Measurements from ENCODE around the gene GCDH.

Gene GCDH

DNA sequence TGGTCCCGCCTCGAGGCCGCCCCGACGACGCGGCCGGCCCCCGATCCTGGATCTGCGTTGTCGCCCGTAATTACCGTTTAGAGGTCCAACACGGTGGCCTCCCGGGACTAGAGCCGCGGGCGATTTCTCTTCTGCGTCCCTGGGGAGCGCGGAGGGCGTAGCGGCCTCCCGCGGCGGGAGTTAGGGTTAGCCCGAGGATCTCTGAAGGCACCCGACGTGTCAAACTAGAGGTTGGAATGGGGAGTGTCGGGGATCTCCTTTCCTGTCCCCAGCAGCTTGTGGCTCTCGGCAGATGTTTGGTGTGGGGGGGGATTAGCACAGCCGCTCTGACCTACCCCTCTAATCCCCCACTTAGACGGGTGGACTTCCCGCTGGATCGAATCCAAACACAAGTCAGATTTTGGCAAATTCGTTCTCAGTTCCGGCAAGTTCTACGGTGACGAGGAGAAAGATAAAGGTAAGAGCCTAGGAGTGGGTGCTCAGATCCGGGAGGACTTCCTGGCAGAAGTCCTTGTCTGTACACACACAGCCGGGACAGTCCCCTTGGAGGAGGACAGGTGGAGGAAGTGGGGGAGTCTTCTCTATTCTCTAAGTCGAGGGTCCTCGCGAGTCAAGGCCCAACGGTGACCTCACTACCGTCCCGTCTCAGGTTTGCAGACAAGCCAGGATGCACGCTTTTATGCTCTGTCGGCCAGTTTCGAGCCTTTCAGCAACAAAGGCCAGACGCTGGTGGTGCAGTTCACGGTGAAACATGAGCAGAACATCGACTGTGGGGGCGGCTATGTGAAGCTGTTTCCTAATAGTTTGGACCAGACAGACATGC, 48.0 kb downstream of the GCDH start:
- DNase-seq: peak; percentile 53
- Histone ChIP-seq H3K79me1 (ENCODE audit: low read length) (peaks cover 17% of the 10 kb centered on the region), H3K36me3 (ENCODE audit: control insufficient read depth, insufficient read depth, low read length) (peaks cover 18% of the 10 kb centered on the region), H3K23ac (ENCODE audit: low read length) (peak overlapping the region; percentile 91), H3K27me3 (ENCODE audit: insufficient read depth, low read length, poor library complexity) (no peaks in the 10 kb centered on the region), H3K4ac (ENCODE audit: low read depth, low read length) (peak overlapping the region; percentile 70), H3K18ac (ENCODE audit: low read length) (peak overlapping the region; percentile 70), H4K8ac (ENCODE audit: low read depth, low read length) (no peak overlapping the region), H3K4me3 (ENCODE audit: low read length) (peak overlapping the region; percentile 99), H2BK120ac (ENCODE audit: low read depth, low read length) (no peak overlapping the region), H3K9ac (ENCODE audit: low read length) (peak overlapping the region; percentile 98), H3K4me1 (ENCODE audit: control insufficient read depth, low read depth, low read length) (peaks cover 2% of the 10 kb centered on the region), H2AK5ac (ENCODE audit: low read length) (peak overlapping the region; percentile 98), H3K27ac (ENCODE audit: low read depth, low read length) (peak overlapping the region; percentile 37), H2BK15ac (replicated peaks; ENCODE audit: low read depth) (no peak overlapping the region), H3K79me2 (ENCODE audit: control insufficient read depth, insufficient read depth, low read length) (peaks cover 26% of the 10 kb centered on the region), H3K56ac (ENCODE audit: low read length) (peak overlapping the region; percentile 100), H3K4me2 (ENCODE audit: low read length) (peak overlapping the region; percentile 41), H4K5ac (ENCODE audit: low read length) (no peak overlapping the region), H2BK5ac (ENCODE audit: low read length) (no peak overlapping the region)
- no CpG with 5 or more reads among the region's 54 CpGs for WGBS (ENCODE audit: extremely low coverage, insufficient coverage, low lambda C conversion rate)

DNA sequence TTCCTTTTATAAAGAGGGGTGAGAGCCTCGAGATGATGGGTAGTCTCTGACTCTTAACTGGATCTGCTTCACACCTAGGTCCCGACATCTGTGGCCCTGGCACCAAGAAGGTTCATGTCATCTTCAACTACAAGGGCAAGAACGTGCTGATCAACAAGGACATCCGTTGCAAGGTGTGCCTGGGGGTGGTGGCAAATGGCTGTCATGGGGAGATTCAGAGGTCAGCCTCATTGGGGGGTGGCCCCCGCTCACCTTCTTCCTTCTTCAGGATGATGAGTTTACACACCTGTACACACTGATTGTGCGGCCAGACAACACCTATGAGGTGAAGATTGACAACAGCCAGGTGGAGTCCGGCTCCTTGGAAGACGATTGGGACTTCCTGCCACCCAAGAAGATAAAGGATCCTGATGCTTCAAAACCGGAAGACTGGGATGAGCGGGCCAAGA, 49.0 kb downstream of the GCDH start:
- Histone ChIP-seq H3K79me1 (ENCODE audit: low read length) (peaks cover 17% of the 10 kb centered on the region), H2BK5ac (ENCODE audit: low read length) (no peak overlapping the region), H3K79me2 (ENCODE audit: control insufficient read depth, insufficient read depth, low read length) (peaks cover 26% of the 10 kb centered on the region), H3K27ac (ENCODE audit: low read depth, low read length) (peak overlapping the region; percentile 4), H3K4me1 (ENCODE audit: control insufficient read depth, low read depth, low read length) (peaks cover 2% of the 10 kb centered on the region), H2BK120ac (ENCODE audit: low read depth, low read length) (no peak overlapping the region), H3K4me3 (ENCODE audit: low read length) (peak overlapping the region; percentile 99), H3K18ac (ENCODE audit: low read length) (no peak overlapping the region), H2AK5ac (ENCODE audit: low read length) (no peak overlapping the region), H3K4me2 (ENCODE audit: low read length) (peak overlapping the region; percentile 41), H2BK15ac (replicated peaks; ENCODE audit: low read depth) (no peak overlapping the region), H4K5ac (ENCODE audit: low read length) (no peak overlapping the region), H4K8ac (ENCODE audit: low read depth, low read length) (no peak overlapping the region), H3K9ac (ENCODE audit: low read length) (peak overlapping the region; percentile 98), H3K23ac (ENCODE audit: low read length) (no peak overlapping the region), H3K36me3 (ENCODE audit: control insufficient read depth, insufficient read depth, low read length) (peaks cover 19% of the 10 kb centered on the region), H3K27me3 (ENCODE audit: insufficient read depth, low read length, poor library complexity) (no peaks in the 10 kb centered on the region), H3K4ac (ENCODE audit: low read depth, low read length) (no peak overlapping the region), H3K56ac (ENCODE audit: low read length) (peak overlapping the region; percentile 51)
- DNase-seq: no peak
- no CpG with 5 or more reads among the region's 10 CpGs for WGBS (ENCODE audit: extremely low coverage, insufficient coverage, low lambda C conversion rate)

DNA sequence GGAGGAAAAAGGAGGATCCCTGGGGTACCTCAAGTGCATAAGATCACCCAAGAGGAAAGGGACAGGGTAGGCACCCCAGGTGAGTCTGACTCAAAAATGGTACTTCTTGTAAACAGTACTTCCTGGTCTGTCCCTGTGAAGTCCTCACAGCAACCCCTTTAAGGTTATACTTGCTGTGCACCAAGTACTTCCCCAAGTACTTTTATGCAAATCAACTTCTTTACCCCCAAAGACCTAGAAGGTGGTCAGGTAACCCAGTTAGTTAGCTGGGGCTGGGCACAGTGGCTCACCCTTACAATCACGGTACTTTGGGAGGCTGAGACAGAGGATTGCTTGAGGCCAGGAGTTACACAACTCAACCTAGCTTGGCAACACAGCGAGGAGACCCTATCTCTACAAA, 49.9 kb downstream of the GCDH start:
- Histone ChIP-seq H3K4me3 (ENCODE audit: low read length) (no peak overlapping the region), H3K4ac (ENCODE audit: low read depth, low read length) (no peak overlapping the region), H4K5ac (ENCODE audit: low read length) (no peak overlapping the region), H2AK5ac (ENCODE audit: low read length) (no peak overlapping the region), H2BK5ac (ENCODE audit: low read length) (no peak overlapping the region), H3K18ac (ENCODE audit: low read length) (no peak overlapping the region), H3K27ac (ENCODE audit: low read depth, low read length) (no peak overlapping the region), H3K4me2 (ENCODE audit: low read length) (no peak overlapping the region), H3K4me1 (ENCODE audit: control insufficient read depth, low read depth, low read length) (peaks cover 2% of the 10 kb centered on the region), H3K23ac (ENCODE audit: low read length) (no peak overlapping the region), H4K8ac (ENCODE audit: low read depth, low read length) (no peak overlapping the region), H2BK15ac (replicated peaks; ENCODE audit: low read depth) (no peak overlapping the region), H3K79me2 (ENCODE audit: control insufficient read depth, insufficient read depth, low read length) (peaks cover 26% of the 10 kb centered on the region), H3K9ac (ENCODE audit: low read length) (peak overlapping the region; percentile 98), H2BK120ac (ENCODE audit: low read depth, low read length) (no peak overlapping the region), H3K36me3 (ENCODE audit: control insufficient read depth, insufficient read depth, low read length) (peaks cover 19% of the 10 kb centered on the region), H3K27me3 (ENCODE audit: insufficient read depth, low read length, poor library complexity) (no peaks in the 10 kb centered on the region), H3K56ac (ENCODE audit: low read length) (peak overlapping the region; percentile 3), H3K79me1 (ENCODE audit: low read length) (peaks cover 17% of the 10 kb centered on the region)
- DNase-seq: no peak
- WGBS (ENCODE audit: extremely low coverage, insufficient coverage, low lambda C conversion rate): no CpG with 5 or more reads among the region's 2 CpGs

DNA sequence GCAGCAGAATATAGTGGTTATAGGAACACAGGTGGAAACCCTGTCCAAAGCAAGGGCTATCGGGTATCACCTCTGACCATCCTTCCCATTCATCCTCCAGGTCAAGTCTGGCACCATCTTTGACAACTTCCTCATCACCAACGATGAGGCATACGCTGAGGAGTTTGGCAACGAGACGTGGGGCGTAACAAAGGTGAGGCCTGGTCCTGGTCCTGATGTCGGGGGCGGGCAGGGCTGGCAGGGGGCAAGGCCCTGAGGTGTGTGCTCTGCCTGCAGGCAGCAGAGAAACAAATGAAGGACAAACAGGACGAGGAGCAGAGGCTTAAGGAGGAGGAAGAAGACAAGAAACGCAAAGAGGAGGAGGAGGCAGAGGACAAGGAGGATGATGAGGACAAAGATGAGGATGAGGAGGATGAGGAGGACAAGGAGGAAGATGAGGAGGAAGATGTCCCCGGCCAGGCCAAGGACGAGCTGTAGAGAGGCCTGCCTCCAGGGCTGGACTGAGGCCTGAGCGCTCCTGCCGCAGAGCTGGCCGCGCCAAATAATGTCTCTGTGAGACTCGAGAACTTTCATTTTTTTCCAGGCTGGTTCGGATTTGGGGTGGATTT, 52.6 kb downstream of the GCDH start:
- WGBS (ENCODE audit: extremely low coverage, insufficient coverage, low lambda C conversion rate): no CpG with 5 or more reads among the region's 18 CpGs

DNA sequence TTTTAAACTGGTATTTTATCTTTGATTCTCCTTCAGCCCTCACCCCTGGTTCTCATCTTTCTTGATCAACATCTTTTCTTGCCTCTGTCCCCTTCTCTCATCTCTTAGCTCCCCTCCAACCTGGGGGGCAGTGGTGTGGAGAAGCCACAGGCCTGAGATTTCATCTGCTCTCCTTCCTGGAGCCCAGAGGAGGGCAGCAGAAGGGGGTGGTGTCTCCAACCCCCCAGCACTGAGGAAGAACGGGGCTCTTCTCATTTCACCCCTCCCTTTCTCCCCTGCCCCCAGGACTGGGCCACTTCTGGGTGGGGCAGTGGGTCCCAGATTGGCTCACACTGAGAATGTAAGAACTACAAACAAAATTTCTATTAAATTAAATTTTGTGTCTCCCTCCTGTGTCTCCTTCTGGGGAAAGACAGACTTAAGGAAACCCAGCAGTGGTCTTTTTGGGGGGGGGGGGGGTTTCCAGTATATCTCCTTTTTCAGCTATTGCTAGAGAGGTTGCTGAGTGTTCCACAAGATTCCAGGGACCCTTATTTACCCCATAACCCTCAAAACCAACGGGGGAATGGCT, 53.2 kb downstream of the GCDH start:
- Histone ChIP-seq H4K5ac (ENCODE audit: low read length) (no peak overlapping the region), H3K4me3 (ENCODE audit: low read length) (no peak overlapping the region), H3K79me2 (ENCODE audit: control insufficient read depth, insufficient read depth, low read length) (peaks cover 32% of the 10 kb centered on the region), H2AK5ac (ENCODE audit: low read length) (no peak overlapping the region), H3K56ac (ENCODE audit: low read length) (no peak overlapping the region), H3K18ac (ENCODE audit: low read length) (no peak overlapping the region), H3K36me3 (ENCODE audit: control insufficient read depth, insufficient read depth, low read length) (peaks cover 20% of the 10 kb centered on the region), H3K27ac (ENCODE audit: low read depth, low read length) (no peak overlapping the region), H3K4me2 (ENCODE audit: low read length) (no peak overlapping the region), H3K27me3 (ENCODE audit: insufficient read depth, low read length, poor library complexity) (no peaks in the 10 kb centered on the region), H2BK15ac (replicated peaks; ENCODE audit: low read depth) (no peak overlapping the region), H3K23ac (ENCODE audit: low read length) (no peak overlapping the region), H3K4me1 (ENCODE audit: control insufficient read depth, low read depth, low read length) (peaks cover 2% of the 10 kb centered on the region), H3K79me1 (ENCODE audit: low read length) (peaks cover 19% of the 10 kb centered on the region), H2BK120ac (ENCODE audit: low read depth, low read length) (no peak overlapping the region), H3K4ac (ENCODE audit: low read depth, low read length) (no peak overlapping the region), H3K9ac (ENCODE audit: low read length) (no peak overlapping the region), H4K8ac (ENCODE audit: low read depth, low read length) (no peak overlapping the region), H2BK5ac (ENCODE audit: low read length) (no peak overlapping the region)
- no peak for DNase-seq
- WGBS (ENCODE audit: extremely low coverage, insufficient coverage, low lambda C conversion rate): no CpG with 5 or more reads among the region's 2 CpGs

More for the DNA sequence above, 52.6 kb downstream of the GCDH start:
- no peak for DNase-seq
- no peak overlapping the region for H4K8ac ChIP-seq (ENCODE audit: low read depth, low read length)
- H3K56ac ChIP-seq (ENCODE audit: low read length): no peak overlapping the region
- peaks cover 19% of the 10 kb centered on the region for H3K36me3 ChIP-seq (ENCODE audit: control insufficient read depth, insufficient read depth, low read length)
- H3K79me2 ChIP-seq (ENCODE audit: control insufficient read depth, insufficient read depth, low read length): peaks cover 38% of the 10 kb centered on the region
- peaks cover 22% of the 10 kb centered on the region for H3K79me1 ChIP-seq (ENCODE audit: low read length)
- peaks cover 2% of the 10 kb centered on the region for H3K4me1 ChIP-seq (ENCODE audit: control insufficient read depth, low read depth, low read length)
- H3K9ac ChIP-seq (ENCODE audit: low read length): no peak overlapping the region
- no peak overlapping the region for H3K23ac ChIP-seq (ENCODE audit: low read length)
- H3K18ac ChIP-seq (ENCODE audit: low read length): no peak overlapping the region
- H4K5ac ChIP-seq (ENCODE audit: low read length): no peak overlapping the region
- no peak overlapping the region for H3K27ac ChIP-seq (ENCODE audit: low read depth, low read length)
- no peak overlapping the region for H3K4me3 ChIP-seq (ENCODE audit: low read length)
- no peak overlapping the region for H2BK15ac ChIP-seq (replicated peaks; ENCODE audit: low read depth)
- H3K4ac ChIP-seq (ENCODE audit: low read depth, low read length): no peak overlapping the region
- no peak overlapping the region for H2BK120ac ChIP-seq (ENCODE audit: low read depth, low read length)
- no peak overlapping the region for H3K4me2 ChIP-seq (ENCODE audit: low read length)
- H2AK5ac ChIP-seq (ENCODE audit: low read length): no peak overlapping the region
- H2BK5ac ChIP-seq (ENCODE audit: low read length): no peak overlapping the region
- no peaks in the 10 kb centered on the region for H3K27me3 ChIP-seq (ENCODE audit: insufficient read depth, low read length, poor library complexity)
